ENCODE results near the gene TFF1. TPM values are rescaled to one million over a fixed set of nuclear protein-coding genes. Genes with fewer than 3 reads are reported as not detected.

TFF1 gene
- total RNA-seq, 2 donors from 2014 or later: not detected

DNA sequence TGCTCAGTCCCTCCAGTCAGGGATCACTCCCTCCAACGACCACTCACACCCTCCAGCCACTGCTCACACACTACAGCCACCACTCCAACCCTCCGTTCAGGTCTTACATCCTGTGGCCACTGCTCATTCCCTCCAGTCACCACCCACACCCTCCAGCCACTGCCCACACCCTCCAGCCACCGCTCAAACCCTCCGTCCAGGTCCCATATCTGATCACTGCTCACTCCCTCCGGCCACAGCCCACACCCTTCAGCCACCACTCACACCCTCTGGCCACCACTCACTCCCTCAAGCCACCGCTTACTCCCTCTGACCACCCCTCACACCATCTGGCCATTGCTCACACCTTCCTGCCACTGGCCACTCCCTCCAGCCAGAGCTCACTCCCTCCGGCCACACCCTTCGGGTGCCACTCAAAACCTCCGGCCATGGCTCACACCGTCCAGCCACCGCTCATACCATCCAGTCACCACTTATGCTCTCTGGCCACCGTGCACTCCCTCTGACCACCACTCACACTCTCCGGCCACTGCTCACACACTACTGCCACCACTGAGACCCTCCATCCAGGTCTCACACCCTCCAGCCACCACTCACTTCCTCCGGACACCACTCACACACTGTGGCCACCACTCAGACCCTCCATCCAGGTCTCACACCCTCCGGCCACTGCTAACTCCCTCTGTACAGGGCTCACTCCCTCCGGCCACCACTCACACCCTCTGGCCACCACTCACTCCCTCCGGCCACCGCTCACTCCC lies 4.7 kb upstream of the TFF1 start:
- intact Hi-C loops (cut with DNase I): no loop called here

GRCh38 chr21:42369821-42370220 lies 3.5 kb upstream of the TFF1 start:
- intact Hi-C loops (cut with DNase I): no loop called here
- no peak for DNase-seq (ENCODE audit: low spot score)

More for the DNA sequence above, 4.7 kb upstream of the TFF1 start:
- DNase-seq (ENCODE audit: low spot score): no peak

- intact Hi-C loops (cut with DNase I): no loop called here
- DNase-seq (ENCODE audit: low spot score): no peak
These were observed 1.2 kb upstream of the TFF1 start for GRCh38 chr21:42367367-42368165.

DNA sequence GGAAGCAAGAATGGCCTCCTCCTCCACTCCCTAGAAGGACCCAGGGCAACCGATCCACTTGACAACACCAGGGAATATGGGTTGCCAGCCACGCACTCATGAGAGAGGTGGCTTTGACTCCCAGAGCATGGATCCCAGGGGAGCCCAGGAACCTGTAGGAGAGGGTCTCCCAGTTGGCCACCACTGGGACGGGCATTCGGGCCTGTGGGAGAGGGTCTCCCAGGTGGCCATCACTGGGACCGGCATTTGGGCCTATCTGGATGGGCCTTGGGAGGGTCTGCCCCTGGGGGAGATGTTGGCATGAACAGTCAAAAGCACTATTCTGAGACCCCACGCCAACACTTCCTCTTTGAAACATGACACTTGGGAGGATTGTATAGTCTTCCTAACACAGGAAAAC lies 565 bp downstream of the TFF1 start:
- intact Hi-C loops (cut with DNase I): no loop called here
- no peak for DNase-seq (ENCODE audit: low spot score)

GRCh38 chr21:42364304-42364865 lies 1.9 kb downstream of the TFF1 start:
- intact Hi-C loops (cut with DNase I): no loop called here
- DNase-seq (ENCODE audit: low spot score): no peak

- intact Hi-C loops (cut with DNase I): no loop called here
- no peak for DNase-seq (ENCODE audit: low spot score)
These were observed 3.0 kb downstream of the TFF1 start for GRCh38 chr21:42363312-42363711.

DNA sequence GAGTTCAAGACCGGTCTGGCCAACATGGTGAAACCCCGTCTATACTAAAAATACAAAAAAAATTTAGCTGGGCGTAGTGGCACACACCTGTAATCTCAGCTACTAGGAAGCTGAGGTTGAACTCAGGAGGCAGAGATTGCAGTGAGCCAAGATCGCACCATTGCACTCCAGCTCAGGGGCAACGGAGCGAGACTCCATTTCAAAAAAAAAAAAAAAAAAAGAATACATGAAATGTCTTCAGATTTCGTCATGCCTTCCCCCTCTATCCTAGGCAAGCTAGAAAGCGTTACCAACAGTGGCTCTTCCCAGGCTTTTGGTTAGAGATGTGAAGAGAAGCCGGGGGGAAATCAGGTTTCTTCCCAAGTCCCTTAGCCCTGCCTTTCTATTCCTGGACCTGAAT lies 3.6 kb downstream of the TFF1 start:
- DNase-seq (ENCODE audit: low spot score): no peak
- intact Hi-C loops (cut with DNase I): no loop called here

GRCh38 chr21:42362198-42362597 lies 4.1 kb downstream of the TFF1 start:
- intact Hi-C loops (cut with DNase I): no loop called here
- DNase-seq (ENCODE audit: low spot score): no peak

DNA sequence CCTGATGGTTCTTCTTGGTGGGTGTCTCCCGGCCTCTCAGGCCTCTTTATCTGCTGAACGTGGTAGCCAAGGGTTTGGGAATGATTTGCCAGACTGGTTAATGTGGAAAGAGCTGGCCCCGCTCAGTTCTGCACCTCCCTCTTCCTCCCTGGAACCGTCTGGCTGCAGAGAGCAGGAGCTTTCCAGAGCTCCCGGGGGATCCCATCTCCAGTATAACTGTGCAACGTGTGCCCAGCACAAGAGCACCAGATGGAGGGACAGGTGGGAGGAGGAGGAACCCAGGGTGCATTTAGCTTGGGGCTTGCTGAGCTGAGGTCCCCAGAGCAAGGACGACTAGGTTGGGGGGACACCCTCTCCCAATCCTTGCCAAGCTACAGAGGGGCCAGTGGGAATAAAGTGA lies 5.0 kb downstream of the TFF1 start:
- no peak for DNase-seq (ENCODE audit: low spot score)

DNA sequence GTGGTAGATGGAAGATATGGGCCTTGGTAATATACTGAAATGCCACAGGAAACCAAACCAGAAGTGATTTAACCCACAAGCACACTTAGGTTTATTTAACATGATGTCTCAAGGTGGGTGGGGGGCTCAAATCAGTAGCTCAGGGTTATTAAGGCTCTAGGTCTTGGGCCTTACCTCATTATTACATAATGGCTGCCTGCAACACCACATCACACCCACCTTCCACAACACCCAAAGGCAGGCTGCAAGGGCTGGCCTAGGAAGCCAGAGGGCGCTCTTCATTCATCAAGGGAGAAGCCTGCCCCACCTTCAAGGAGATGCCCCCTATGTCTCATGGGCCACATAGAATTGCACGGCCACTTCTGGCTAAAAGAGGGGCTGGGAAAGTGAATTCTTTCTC lies 6.0 kb downstream of the TFF1 start:
- intact Hi-C loops (cut with DNase I): no loop called here
- no peak for DNase-seq (ENCODE audit: low spot score)

More for the DNA sequence above, 5.0 kb downstream of the TFF1 start:
- intact Hi-C loops (cut with DNase I): no loop called here

- DNase-seq (ENCODE audit: low spot score): no peak
- intact Hi-C loops (cut with DNase I): no loop called here
These were observed 7.4 kb downstream of the TFF1 start for GRCh38 chr21:42358937-42359336.

DNA sequence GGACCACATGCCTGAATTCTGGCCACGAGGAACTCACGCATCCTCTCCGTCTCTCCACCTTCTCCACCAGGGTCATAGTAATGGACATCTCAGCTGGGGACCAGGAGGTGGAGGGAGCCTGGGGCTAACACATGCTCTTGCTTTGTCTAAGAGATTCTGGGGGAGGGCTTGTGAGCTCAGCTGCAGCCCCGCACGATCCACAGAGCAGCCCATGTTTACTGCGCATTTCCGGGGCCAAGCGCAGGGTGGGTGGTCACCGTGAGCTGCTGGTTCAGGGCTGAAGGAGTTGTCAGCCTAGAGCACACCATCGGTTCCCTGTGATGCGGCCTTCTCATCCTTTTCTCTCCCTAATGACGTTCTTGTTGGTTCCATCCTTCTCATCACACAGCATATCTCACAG lies 8.1 kb downstream of the TFF1 start:
- intact Hi-C loops (cut with DNase I): no loop called here
- peak; percentile 16 for DNase-seq (ENCODE audit: low spot score)

- intact Hi-C loops (cut with DNase I): no loop called here
- DNase-seq (ENCODE audit: low spot score): peak; percentile 5
These were observed 9.0 kb downstream of the TFF1 start for GRCh38 chr21:42357307-42357706.

DNA sequence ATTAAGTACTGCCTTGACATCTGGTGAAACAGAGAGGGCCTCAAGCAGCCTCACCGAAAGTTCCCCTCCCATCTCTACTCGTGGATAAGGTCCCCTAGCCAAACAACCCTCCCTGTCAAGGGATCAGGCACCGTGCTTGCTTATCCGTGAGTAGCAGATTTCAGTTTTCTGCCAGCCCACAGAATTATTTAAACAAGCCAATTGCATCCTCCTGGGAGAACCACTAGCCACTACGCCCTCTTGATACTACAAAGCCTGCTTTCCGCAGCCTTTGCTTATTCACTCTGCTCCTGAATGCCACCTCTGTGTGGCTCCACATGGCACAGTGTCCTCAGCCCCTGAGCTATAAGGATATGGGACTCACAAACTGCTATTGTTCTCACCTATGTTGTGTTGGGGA lies 9.7 kb downstream of the TFF1 start:
- peak; percentile 11 for DNase-seq (ENCODE audit: low spot score)
- intact Hi-C loops (cut with DNase I): no loop called here

DNA sequence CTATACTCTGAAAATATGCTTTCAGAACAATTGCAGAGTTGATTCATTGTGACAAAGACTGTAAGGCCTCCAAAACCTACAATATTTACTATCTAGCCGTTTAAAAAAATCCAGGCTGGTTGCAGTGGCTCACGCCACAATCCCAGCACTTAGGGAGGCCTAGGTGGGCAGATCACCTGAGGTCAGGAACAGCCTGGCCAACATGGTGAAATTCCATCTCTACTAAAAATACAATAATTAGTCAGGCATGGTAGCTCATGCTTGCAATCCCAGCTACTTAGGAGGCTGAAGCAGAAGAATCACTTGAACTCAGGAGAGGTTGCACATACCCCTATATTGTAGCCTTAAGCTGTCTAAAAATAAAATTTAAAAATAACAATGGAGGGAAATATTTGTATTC lies 10.3 kb downstream of the TFF1 start:
- DNase-seq (ENCODE audit: low spot score): no peak
- intact Hi-C loops (cut with DNase I): no loop called here

- peak; percentile 32 for DNase-seq (ENCODE audit: low spot score)
- intact Hi-C loops (cut with DNase I): no loop called here
These were observed 12.7 kb downstream of the TFF1 start for GRCh38 chr21:42353623-42354022.

DNA sequence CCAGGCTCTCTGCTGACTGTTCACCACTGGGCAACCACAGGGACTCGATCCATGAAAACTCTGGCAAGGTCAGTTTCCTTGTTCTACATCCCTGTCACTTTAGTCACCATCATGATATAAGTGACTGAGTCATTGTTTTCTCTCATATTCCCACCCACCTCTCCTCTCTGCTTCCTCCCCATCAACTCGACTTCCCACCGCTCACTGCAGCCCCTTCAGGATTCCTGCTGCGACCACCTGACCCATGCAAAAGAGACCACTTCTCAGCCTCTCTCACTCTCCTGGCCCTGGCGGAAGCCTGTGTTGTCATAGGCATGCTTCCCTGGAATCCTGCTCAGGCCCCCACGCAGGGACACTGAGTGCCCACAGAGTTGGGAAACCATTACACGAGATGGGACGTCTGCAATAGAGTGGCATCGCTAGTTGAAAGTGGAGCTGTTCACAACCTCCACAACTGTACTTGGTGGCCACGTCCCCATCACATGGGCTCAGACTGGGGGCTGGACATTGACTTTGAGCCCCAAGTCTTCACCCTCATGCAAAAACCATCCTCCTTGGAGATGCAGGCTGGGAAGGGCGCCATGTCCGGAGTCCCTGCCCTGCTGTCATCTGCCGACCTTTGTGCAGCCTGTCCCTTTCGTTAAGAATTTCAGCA lies 13.8 kb downstream of the TFF1 start:
- intact Hi-C loops (cut with DNase I): no loop called here
- DNase-seq (ENCODE audit: low spot score): peak; percentile 68

DNA sequence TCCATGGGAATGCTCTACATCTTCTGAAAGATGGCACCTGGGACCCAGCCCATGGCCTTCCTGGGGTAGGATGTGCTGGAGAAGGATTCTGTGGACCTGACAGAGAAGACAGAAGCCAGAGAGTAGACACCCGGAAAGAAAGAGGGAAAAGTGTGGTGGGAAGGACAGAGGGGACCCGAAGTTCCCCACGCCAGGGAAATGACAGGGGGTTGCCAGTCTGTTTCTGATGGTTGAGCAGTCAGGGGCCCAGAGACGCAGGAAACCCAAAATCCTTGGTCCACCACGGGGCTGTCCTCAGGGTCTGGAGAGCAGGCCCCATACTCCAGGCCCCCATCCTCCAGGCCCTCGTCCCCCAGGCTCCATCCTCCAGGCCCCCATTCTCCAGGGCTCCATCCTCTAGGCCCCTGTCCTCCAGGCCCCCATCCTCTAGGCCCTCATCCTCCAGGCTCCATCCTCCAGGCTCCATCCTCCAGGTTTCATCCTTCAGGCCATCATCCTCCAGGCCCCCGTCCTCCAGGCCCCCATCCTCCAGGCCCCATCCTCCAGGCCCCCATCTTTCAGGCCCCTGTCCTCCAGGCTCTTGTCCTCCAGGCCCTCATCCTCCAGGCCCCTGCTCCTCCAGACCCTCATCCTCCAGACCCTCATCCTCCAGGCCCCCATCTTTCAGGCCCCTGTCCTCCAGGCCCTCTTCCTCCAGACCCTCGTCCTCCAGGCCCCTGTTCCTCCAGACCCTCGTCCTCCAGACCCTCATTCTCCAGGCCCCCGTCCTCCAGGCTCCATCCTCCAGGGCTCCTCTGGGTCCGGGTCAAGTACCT lies 14.5 kb downstream of the TFF1 start:
- intact Hi-C loops (cut with DNase I): no loop called here
- DNase-seq (ENCODE audit: low spot score): peak; percentile 51

GRCh38 chr21:42350927-42351426 lies 15.4 kb downstream of the TFF1 start, which contains the start of gene TFF2:
TSS of gene TFF2 (minus strand) at chr21:42350994. CDS start at chr21:42350957, 37 bp downstream.
- peak; percentile 76 for DNase-seq (ENCODE audit: low spot score)
- intact Hi-C loops (cut with DNase I): no loop called here
